HS-27A (cell line): ENCODE results near the gene PIM2.
A peak's percentile ranks its signal among the peaks of the same experiment; 100 is the strongest.

Source experiments
- DNase-seq: peaks from one replicate; pipeline ENCODE4 v3.0.0-alpha.2; 2012; ENCODE audit warnings: low read depth, missing footprints

Gene PIM2

DNA sequence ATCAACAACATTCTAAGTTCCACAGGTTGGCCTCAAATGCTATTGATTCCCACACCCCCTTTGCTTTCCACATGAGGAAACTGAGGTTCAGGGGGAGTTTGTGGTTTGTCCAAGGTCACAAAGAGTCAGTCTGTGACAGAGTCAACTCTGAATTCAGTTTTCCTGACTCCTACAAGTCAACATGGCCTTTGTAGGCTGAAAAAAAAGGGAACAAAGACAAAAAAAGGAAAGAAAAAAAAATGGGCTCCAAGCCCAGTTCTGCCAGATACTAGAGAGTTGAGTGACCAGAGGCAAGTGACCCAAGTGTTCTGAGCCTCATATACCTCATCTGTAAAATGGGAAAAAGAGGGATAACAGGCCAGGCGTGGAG, 16.5 kb upstream of the PIM2 start:
- no peak for DNase-seq

DNA sequence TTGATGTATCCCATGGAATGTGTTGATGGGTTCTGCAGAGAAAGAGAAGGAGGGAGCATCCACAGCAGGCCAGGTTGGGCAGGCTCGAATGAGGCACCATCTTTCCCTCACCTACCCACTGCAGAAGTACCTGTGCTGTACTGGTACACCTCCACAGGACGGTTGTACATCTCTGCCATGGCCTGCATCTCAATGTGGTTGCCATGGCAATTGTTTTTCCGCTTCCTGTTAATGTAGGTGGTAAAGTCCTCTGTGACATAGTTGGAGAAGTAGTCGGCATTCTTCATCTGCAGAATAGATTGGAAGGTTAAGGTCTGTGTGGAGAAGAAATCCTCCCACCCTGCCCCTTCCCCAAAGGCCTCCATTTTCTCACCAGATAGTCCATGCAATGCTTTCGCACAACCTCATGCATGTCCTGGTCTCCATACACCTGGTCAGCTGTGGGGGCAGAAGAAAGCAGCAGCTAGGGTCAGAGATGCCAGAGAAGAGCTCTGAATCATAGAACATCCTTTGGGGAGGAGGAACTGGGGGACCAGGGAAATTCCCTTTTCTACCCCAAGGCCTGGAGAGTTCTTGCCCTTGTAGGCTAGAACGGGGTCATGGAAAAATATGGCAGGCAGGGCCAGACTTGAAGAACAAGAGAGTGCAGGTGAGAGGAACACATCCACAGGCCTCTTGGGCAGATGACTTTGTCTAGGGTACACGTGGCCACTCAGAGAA, 15.9 kb upstream of the PIM2 start:
- DNase-seq: no peak

DNA sequence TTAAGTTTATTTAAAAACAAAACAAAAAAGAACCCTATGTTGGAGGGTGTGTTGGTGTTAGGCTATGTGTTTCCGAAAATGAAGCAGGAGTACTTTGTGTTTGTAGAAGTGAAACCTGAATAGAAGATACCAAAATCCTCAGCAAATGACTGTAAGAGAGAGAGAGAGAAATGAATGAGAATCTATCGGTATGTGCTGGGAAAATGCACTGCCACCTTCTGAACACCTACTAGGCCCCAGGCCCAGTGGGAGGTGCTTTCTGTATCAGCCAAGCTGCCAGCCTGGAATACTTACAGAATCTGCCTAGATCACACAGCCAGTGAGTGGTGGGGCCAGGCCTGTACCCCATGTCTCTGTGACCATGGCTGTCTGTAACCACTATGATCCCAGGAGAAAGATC, 14.9 kb upstream of the PIM2 start:
- DNase-seq: no peak

DNA sequence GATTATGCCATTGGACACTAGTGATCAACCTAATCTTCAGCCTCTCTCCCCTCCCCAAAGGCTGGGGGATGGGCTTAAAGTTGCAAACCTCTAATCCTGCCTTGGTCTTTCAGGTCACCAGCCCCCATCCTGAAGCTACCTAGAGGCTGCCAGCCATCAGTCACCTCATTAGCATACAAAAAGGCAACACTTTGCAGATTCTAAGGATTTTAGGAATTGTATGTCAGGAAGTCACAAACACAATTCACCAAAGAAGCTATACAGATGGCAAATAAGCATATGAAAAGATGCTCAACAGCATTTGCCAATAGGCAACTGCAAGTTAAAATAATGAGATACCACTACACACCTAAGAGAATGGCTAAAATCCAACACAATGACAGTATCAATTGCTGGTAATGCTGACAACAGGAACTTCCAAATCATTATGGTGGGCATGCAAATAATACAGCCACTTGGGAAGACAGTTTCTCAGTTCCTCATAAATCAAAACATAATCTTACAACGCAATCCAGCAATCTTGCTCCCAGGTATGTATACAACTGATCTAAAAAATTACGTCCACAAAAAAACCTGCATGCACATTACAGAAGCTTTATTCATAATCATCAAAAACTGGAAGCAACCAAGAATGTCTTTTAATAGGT, 9.0 kb upstream of the PIM2 start:
- no peak for DNase-seq

DNA sequence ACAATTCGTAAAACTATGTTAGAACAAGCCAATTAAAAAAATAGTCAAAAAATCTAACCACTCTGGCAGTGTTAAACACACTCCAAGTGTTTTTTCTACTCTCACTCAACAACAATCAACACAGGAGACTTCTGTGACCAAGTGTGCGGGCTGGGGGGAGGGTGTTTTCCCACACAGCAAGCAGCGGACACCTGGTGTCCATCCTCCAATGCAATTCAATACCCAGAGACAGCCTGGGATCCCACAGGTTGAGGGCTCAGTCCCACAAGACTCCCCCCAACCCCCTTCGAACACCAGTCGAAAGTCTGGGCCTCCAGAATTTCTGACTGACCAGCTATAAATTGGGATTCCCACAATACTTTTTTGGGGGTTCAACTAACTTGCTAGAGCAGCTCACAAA, 8.3 kb upstream of the PIM2 start:
- DNase-seq: no peak

DNA sequence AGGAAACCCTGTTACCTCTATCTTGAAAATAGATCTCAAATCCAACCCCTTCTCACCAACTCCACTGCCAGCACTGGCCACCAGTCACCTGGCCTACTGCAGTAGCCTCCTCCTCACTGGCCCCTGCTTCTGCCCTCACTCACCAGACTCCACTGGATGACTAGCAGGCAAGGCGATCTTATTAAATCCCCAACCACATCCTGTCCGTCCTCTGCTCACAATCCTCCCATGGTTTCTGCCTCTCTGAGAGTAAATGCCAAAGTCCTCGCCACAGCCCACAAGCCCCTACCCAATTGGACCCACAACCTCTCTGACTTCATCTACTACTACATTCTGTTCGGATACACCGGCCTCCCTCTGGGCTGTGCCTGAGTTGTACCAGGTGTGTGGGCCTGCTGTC, 5.4 kb upstream of the PIM2 start:
- no peak for DNase-seq

DNA sequence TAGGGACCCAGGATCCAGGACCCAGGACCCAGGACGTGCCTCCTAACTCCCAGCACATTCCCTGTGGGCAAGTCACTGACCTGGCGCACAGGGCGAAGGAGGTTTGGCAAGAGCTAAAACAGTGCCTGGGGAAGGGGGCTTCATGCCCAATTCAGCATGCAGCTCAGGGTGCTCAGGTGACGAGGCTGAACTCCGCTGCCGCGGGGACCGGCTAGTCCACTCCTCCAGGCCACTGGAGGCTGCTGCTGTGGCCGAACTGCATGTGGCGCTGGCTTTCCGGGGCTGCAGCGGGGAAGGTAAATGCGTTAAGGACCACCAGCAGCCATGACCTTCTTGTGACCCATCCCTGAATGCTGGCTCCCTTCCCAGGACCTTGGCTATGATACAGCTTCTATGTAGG, 4.9 kb upstream of the PIM2 start:
- no peak for DNase-seq

DNA sequence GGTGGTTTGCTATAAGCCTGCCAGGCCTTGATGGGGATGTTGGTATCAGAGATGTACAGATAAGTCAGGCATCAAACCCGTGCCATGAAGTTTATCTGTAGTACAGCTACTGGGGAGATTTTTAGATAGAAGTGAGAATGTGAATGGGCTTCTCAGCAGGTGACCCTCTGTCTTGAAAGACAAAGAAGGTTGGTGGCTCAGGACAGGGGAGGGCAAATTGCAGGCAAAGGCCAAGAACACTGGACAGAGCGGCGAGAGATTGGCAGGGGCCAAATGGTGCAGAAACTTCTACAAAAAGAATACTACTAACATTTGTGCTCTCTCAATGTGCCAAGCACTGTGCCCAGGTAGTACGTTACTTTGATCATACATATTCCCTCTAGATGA, 1.9 kb upstream of the PIM2 start:
- no peak for DNase-seq

DNA sequence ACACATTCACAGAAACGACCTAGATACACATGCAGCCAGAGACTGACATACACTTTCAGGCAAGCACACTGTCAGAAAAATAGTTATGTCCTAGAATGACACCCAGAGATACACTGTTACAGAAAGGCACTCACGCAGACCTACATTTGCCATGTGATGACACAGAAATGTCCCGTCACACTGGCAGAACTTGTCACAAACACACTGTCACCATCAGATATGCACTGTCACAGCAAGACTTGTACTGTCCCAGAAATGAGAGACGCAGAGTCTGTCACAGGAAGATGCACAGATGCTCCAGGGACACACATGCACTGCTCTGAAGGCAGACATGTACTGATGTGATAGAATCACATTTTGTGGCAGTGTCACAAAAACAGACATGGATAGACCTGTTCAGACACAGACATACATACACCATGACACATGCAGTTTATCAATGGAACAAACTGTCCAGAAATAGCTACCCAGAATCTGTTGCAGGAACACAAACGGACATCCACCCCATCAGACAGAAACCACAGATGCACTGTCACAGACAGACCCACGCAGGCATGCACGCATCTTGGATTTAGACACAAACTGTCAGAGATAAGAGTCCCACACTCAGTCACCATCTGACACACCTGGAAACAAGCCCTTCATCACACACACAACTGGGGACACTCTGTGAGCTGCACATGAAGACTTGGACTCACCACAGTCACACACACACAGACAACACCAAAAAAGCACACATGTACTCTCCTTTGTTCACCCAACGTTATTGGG, 1.3 kb upstream of the PIM2 start:
- DNase-seq: no peak

DNA sequence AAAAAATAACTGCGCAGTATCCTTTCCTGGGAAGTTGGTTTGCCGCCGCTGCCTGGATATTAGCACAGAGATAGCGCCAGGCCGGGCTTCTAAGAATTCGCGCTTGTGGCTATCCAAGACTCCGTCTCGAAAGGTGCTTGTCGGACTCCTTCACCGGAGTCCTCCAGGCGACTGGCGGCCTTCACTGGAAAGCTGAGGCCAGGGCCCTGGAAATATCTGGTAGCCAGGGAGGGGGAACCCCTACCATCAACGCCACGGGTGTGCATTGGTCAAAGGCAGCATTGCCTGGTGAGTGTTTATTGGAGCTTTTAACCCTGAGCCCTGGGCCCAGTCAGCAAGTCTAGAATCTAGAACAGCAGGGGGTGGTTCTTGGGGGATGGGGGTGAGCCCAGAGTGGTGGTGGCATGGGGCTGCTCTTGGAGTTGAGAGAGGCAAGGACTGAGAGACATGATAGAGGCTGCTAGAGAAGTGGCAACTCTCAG, 577 bp upstream of the PIM2 start:
- no peak for DNase-seq

DNA sequence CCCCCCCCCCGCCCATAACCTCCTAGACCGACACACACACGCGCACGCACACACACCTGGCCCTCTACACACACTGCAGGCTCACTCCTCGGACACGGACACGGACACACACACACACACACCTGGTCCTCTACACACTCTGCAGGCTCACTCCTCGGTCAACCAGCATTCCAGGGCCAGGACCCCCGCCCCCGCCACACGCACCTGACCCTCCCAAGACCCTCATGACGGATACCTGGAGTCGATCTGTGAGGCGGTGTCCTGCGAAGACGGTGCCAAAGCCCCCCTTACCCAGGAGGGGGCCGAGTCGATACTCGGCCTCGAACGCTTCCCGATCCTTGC, 552 bp downstream of the PIM2 start:
- no peak for DNase-seq

DNA sequence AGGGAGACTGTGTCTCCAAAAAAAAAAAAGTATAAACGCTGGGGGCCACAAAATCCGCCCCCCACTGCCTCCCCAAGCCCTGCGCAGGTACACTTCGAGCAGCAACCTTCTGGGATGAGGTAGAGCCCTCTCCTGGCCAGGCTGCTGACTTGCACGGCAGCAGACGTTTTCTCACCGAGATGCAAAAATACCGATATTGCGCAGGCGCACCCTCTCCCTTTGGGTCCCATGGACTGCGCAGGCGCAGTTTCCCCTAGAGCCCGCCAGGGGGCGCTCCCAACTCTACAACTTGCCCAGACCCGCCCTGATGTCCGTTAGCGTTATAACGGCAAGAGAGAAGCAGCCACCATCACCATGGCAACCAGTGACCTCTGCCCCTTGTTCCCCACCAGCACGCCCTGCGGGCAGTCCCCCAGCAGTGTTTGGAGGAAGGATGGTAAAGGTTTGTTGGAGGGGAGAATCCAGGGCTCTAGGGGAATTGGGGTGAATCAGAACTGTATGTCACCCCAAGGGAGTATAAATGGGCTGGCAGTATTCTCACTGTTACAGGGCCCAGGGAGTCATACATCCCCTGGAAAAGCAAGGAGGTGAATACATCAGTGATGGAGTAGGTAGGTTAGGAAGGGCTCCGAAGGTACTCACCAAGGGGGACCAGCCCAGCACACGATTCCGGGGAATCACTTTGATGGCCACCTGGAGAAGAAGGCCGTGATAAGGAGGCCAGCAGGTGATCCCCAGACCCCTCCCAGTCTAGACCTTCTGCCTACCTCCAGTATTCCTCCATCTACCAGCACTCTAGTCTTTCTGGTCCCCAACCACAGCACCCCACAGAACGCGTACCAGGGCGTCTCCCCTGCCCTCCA, 1.5 kb downstream of the PIM2 start:
- DNase-seq: peak; percentile 53

DNA sequence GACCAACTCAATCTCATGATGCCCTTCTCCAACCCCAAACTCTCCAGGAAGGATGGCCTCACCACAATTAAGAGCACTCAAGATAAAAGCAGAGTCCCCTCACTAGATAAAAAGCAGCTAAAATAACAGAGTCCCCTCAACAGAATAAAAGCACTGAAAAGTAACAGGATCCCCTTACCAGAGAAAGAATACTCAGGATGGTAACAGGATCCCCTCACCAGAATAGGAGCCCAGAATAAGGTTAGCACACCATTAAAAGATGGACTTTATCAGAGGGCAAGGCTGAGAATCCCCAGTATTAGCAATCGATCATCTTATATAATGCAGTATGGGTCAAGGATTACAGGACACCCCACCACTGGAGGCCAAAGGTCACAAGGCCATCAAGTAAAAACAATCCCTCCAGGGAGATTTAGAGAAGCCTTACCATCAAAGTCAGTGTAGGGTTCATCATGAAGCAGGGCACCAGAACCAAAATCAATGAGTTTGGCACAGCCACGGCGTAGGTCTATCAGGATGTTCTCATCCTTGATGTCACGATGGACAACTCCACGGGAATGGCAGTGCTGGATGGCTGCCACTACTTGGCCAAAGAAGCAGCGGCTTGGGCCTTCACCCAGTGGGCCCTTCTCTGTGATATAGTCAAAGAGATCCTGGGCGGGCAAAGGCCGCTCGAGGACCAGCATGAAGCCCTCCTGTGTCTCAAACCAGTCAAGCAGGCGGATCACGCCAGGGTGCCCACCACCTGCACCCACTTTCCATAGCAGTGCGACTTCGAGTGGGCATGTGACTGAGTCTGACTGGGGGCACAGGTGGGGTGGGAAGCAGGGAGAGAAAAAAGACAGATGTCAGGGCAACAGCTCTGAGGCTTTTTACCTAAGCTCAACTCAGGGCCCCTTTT, 4.0 kb downstream of the PIM2 start:
- DNase-seq: no peak

DNA sequence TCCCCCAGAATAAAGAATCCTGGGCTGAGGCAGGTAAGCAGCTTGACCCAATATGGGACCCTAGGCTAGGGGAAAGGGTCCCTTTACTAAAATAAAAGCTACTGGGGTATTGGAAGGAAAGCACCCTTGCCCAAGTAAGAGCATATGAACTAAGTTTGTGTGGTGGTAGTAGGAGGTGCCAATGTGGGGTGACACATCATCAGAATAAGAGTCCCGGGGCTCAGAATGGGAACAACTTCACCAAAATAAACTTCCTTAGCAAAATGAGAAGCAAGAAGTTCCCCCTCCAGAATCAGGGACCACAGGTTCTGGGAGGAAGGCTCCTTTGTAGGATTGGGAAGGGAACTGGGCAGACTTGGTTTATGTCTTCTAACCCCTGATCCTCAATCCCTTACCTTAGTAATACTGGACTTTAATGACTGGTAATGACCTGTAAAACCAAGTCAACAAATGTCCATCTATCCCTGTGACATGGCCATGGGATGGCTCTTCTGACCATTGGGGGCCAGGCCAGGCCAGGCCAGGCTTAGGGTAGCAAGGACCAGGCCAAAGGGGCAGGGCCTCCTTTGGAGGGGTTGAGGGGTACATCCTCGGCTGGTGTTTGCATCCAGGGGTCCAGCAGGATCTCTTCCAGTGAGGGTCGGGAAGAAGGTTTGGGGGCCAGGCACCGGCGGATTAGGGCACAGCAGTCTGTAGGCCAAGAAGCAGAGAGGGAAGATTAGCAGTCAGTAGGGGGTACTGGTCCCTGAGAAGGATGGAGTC, 5.0 kb downstream of the PIM2 start:
- no peak for DNase-seq

DNA sequence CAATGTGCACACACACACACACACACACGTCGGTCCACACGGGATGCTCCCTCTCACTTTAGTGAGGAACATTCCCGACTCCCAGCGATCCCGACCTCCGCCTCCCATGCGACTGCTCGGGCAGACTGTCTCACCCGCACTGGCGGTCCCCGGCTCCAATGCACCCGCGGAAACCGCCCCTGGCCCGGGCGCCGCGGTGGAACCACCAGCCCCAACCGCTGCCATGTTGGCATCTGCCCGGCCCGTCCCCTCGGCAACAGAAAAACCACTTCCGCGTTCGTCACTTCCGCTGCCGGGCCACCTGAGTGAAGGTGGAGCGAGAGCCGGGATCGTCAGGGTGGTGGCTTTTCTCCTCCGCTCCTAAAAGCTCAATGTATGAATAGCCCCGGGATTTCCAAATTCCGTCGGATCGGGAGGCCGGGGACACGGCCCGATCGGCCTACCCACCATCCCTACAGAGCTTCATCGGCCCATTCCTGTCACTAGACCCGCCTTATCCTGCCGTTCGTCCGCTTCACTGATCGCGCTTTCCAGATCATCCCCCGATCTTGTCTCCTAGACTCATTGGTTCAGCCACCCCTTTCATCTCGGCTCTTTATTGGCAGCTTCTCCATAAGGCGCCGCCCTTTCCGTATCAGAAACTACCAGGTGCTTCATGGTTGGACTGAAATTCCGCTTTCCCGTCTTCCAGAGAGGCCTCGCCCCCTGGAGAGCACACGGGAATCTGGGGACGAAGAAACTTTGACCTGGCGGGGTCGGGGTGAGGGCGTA, 7.2 kb downstream of the PIM2 start, which contains the start of gene SLC35A2:
Gene SLC35A2 (minus strand): TSS at position 235 of the 771 bp plus-strand sequence. CDS start 10 bp downstream, at position 225.
- DNase-seq: no peak

DNA sequence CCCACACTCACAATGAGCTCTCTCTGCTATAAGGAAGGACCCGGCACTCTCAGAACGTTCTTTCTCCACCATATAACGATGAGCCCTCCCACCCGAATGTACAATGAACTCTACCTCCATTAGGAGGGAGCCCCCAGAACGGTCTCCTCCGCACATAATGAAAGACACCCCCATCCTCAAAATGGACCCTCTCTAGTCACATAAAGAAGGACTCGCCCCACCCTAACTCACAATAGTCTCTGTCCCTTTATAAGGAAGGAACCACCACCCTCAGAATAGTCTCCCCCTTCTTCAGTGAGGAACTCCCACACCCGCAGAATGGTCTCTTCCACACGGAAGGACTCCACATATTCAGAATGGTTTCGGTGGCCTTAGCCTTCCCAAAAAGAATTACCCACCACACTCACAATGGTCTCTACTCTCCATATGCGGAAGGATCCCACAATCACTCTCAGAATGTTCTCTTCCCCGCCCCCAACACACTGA, 7.9 kb downstream of the PIM2 start:
- no peak for DNase-seq

DNA sequence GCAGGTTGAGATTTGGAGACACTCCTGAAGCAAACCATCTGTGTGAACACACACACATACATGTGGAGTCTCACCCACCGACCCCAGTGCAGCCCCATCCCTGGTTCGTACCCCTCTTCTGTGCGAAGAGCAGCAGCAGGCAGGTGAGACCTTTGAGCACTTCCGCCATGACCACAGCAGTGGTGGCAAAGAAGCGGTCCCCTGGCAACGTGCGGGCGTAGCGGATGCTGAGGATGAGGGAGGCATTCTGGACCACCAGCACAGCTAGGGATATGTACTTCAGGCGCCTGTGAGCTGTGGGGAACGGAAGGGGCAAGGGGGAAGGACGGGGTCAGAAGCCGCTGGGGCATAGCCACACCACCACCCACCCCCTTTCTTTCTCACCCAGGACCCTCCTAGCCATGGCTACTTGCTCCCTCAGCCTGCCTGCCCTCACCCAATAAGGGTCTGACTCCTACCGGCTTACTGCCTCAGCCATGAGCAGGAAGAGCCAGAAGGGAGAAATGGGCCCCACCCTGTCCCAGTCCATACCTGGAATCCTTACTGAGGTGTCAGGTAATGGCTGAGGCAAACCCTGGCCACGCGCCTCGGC, 9.0 kb downstream of the PIM2 start:
- no peak for DNase-seq

DNA sequence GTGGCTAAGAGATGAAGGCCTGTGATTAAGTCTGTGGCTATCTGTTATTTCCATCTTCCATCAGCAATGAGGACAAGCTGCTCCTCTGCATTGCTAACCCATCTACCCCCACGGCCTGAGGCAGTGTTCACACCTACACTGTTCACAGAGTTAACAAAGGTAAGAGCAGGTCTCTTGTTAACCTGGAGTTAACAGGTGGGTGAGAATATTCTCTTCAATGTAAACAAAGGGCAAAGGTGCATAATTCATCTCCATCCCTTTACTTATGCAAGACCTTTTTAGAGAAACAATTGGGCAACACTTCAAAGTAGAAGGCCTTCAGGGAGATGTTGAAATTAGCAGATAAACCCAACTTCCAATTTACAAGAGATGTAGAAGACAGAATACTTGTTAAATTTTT, 10.2 kb downstream of the PIM2 start:
- DNase-seq: no peak
